MG63 (cell line): Measurements from ENCODE around the gene ARFIP2. TPM values are rescaled to one million over a fixed set of nuclear protein-coding genes. Genes with fewer than 3 reads are reported as not detected.
A peak's percentile ranks its signal among the peaks of the same experiment; 100 is the strongest.

Experiments
- DNase-seq: peaks from one replicate; pipeline ENCODE4 v3.0.0-alpha.2; 2020
- H3K27me3 ChIP-seq: fragments of 250-450 bp; sonication (Bioruptor Pico); 2 replicates; pipeline ENCODE4 v1.5.1; 2020; ENCODE audit warnings: mild to moderate bottlenecking, moderate library complexity
- H3K36me3 ChIP-seq: fragments of 250-450 bp; sonication (Bioruptor Pico); 2 replicates; pipeline ENCODE4 v1.5.1; 2020; ENCODE audit warnings: mild to moderate bottlenecking, moderate library complexity
- H3K4me3 ChIP-seq: fragments of 250-450 bp; sonication (Bioruptor Pico); 2 replicates; pipeline ENCODE4 v1.5.1; 2020; ENCODE audit warnings: mild to moderate bottlenecking, moderate library complexity
- H3K9me3 ChIP-seq: fragments of 250-450 bp; sonication (Bioruptor Pico); 2 replicates; pipeline ENCODE4 v1.5.1; 2020; ENCODE audit warnings: mild to moderate bottlenecking, moderate library complexity
- total RNA-seq: library from RNA; depleted of rRNA; stranded (reverse); fragments of >200 nt; shearing (Covaris generic); gene quantifications from 2 replicates; pipeline ENCODE4 v1.2.3, GENCODE V29; 2014; ENCODE audit warnings: low replicate concordance

ARFIP2 gene
- total RNA-seq, 1 experiment from 2014 or later = 53.9 TPM

DNA sequence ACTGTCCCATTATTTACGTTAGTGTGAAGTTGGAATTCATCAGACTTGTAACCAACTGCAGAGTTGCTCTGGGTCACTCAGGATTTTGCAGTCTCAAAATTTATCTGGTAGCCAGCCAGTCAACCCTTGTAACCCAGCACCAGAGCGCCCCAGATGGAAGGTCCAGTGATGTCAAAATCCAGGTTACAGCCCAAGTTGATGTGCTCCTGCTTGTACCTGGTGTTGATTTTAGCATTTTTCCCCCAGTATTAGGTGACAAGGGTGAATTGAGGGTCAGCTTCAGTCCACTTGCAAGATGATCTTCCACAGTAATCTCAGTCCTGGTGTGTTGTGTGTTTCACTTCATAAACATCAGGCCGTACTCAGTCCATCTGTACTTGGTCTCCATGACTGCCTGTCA, 7.7 kb upstream of the ARFIP2 start:
- Histone ChIP-seq H3K27me3 (no peaks in the 10 kb centered on the region), H3K36me3 (peaks cover 61% of the 10 kb centered on the region), H3K9me3 (no peaks in the 10 kb centered on the region), H3K4me3 (no peak overlapping the region)
- no peak for DNase-seq

DNA sequence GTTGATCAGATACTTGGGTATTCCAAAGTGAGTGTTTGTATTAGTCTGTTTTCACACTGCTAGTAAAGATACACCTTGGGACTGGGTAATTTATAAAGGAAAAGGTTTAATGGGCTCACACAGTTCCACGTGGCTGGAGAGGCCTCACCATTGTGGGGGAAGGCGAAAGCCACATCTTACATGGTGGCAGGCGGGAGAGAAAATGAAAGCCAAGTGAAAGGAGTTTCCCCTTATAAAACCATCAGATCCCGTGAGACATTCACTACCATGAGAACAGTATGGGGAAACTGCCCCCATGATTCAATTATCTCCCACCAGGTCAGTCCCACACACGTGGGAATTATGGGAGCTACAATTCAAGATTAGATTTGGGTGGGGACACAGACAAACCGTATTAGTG, 7.2 kb upstream of the ARFIP2 start:
- H3K9me3 ChIP-seq = no peaks in the 10 kb centered on the region
- no peaks in the 10 kb centered on the region for H3K27me3 ChIP-seq
- no peak overlapping the region for H3K4me3 ChIP-seq
- H3K36me3 ChIP-seq = peaks cover 62% of the 10 kb centered on the region
- DNase-seq = no peak

DNA sequence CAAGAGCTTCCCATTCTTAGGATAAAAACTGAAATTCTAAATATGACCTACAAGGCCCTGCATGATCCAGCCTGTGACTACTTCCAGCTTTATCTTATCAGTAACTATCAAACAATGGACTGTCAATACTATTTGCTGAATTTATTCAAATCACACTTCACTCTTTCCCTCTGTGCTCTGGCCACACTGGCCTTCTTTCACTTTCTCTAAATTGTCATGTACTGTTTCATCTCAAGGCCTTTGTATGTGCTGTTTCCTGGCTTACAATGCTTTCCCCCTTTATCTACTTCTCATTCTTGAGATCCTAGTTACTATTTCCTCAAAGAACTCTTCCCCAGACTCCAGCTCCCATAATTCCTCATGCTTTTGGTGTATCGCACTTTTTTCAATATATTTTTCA, 5.8 kb upstream of the ARFIP2 start:
- DNase-seq = no peak
- no peaks in the 10 kb centered on the region for H3K27me3 ChIP-seq

DNA sequence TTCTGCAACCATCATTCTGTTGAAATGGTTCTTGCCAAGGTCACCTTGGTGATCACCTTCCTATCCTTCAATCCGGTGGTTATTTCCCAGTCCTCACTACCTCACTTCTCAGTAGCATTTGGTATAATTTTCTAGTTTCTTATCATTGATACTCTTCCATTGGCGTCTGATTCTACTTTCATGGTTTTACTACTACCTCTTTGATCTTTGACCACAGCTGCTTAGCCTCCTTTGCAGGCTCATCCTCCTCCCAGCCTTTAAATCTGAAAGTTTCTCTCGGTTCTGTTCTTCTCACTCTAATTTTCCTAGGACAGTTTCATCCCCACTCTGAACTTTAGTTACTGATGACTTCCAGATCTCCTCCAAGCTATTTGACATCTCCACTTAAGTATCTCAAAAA, 5.1 kb upstream of the ARFIP2 start:
- Histone ChIP-seq H3K36me3 (peaks cover 56% of the 10 kb centered on the region), H3K27me3 (no peaks in the 10 kb centered on the region), H3K9me3 (no peaks in the 10 kb centered on the region), H3K4me3 (no peak overlapping the region)
- DNase-seq = no peak

More for the DNA sequence above, 5.8 kb upstream of the ARFIP2 start:
- Histone ChIP-seq H3K9me3 (no peaks in the 10 kb centered on the region), H3K36me3 (peaks cover 63% of the 10 kb centered on the region), H3K4me3 (no peak overlapping the region)

DNA sequence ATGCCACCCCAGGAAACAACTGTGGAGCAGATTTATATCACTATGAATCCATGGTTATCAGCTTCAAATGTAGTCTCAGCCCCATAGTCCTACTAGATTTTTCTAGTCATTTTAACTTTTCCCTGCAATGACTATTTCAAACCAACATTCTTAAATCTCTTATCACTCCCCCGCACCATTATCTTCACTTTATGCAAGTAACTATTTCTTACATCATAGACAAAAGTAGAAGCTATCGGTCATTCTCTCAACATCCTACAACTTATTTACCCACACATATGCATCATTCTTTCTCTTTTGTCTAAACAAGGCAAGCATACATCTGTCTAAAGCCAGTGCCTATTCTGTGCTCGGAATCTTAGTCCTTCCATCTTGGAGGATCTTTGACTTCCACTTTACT, 4.5 kb upstream of the ARFIP2 start:
- Histone ChIP-seq H3K36me3 (peaks cover 58% of the 10 kb centered on the region), H3K9me3 (no peaks in the 10 kb centered on the region), H3K27me3 (no peaks in the 10 kb centered on the region), H3K4me3 (no peak overlapping the region)
- no peak for DNase-seq

DNA sequence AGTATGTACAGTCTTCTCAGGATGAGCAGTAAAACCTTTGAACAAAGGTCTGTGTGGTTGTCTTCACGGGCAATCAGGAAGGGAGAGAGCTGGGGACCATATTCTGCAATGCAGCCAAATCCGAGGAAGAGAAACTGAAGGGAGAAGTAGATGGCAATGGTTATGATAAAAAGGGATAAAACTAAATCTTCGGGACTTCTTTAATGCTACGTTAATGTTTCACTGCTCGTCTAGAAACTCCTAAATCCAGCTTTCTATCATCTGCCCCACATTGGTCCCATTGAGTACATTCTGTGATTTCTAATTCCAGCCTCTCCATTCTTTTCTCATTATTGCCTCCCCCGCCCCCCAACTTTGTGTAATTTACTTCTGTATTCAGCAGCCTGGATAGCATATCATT, 1.9 kb upstream of the ARFIP2 start:
- Histone ChIP-seq H3K4me3 (no peak overlapping the region), H3K27me3 (no peaks in the 10 kb centered on the region), H3K36me3 (peaks cover 76% of the 10 kb centered on the region), H3K9me3 (no peaks in the 10 kb centered on the region)
- DNase-seq = no peak

DNA sequence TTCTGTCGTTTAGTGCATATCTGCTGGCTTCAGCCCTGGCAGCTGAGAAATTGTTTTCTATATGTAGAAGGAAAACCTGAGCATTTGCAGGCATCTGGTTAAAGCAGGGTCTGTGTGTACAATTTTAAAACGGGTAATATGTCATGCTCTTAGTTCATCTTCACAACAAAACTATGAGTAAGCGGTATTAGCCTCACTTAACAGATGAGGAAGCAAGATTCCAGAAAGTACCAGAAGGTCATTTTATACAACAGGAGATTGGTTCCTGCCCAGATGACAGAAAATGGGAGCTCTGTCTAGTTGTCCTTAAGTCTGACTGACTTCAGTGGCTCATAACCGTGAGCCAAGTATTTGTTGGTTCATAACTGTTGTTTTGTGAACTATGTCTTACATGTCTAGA, 1.3 kb upstream of the ARFIP2 start:
- Histone ChIP-seq H3K36me3 (peaks cover 80% of the 10 kb centered on the region), H3K4me3 (peak overlapping the region; percentile 86), H3K27me3 (no peaks in the 10 kb centered on the region), H3K9me3 (no peaks in the 10 kb centered on the region)
- no peak for DNase-seq

DNA sequence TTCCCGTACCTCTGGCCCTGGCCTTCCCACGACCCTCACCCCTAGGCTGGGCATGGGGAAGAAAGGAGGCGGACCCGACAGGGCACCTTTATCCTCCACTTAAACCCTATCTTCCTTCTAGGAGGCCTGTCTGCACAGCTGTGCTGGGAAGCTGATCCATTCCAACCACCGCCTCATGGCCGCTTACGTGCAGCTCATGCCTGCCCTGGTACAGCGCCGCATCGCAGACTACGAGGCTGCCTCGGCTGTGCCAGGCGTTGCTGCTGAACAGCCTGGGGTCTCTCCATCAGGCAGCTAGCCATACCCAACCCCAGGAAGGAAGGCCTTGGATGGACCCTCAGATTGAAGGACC, 769 bp upstream of the ARFIP2 start:
- H3K27me3 ChIP-seq = no peaks in the 10 kb centered on the region
- DNase-seq = no peak
- H3K4me3 ChIP-seq = peak overlapping the region; percentile 86
- peaks cover 80% of the 10 kb centered on the region for H3K36me3 ChIP-seq
- H3K9me3 ChIP-seq = no peaks in the 10 kb centered on the region

DNA sequence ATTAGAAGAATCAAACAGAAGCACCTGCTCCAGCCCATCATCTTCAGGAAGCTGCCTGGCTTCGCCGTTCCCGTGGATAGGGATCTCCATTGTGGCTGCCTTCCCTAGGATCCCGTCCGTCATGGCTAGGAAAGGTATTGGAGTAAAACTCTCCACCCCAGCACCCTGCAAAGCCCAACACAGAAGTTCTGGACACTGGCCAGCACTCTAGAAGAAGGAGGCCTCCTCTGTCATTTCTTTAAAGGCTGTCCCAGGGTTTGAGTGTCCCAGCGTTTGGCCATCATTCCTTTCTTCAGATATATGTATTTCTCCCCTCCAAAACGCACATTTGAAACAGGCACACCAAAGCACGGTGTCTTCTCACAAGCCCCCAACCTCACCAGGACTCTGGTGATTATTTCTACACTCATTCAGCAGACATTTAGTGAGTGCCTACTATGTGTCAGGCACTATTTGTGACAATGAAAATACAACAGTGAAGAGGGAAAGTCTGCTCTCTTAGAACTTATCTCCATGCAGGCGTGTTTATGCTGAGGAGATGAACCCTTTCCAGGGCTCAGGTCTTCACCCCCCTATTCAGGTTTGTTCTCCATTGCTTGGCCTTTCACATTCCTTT, 724 bp downstream of the ARFIP2 start:
- Histone ChIP-seq H3K4me3 (peak overlapping the region; percentile 86), H3K27me3 (no peaks in the 10 kb centered on the region), H3K36me3 (peaks cover 67% of the 10 kb centered on the region), H3K9me3 (no peaks in the 10 kb centered on the region)
- no peak for DNase-seq

DNA sequence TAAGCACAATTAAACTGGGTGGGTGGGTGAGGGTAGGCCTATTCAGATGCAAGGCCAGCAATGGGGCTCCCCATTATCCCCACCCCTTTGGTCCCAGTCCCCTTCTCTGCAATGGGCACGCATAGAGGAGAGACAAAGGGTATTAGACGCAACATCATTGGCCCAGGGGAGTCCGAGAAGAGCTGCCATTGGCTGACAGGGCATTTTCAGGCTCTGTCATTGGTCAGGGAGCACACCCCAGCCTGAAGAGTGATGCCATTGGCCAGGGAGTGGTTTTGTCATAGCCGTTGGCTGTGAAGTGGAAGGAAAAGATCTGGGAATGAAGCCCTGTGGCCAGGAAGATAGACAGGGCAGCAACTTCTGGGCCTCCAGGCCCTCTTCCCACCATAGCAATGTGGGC, 4.6 kb downstream of the ARFIP2 start:
- no peak for DNase-seq
- peaks cover 36% of the 10 kb centered on the region for H3K36me3 ChIP-seq
- H3K27me3 ChIP-seq = no peaks in the 10 kb centered on the region

DNA sequence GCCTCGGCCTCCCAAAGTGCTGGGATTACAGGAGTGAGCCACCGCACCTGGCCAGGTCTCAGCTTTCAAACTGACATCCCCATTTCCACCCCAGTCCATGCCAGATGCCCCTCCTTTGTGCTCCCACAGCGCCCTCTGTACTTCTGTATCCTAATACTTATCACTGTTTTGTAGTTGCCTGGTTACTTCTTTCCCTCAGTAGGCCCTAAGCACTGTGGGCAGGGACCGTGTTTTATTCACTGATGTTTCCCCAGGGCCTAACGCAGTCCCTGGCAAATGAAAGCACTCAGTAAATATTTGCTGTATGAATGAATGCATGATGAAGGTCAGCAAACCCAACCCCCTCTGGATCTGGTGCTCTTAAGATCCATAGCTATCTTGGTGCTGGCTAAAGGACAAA, 5.2 kb downstream of the ARFIP2 start:
- DNase-seq = no peak
- Histone ChIP-seq H3K4me3 (no peak overlapping the region), H3K36me3 (peaks cover 36% of the 10 kb centered on the region), H3K27me3 (no peaks in the 10 kb centered on the region), H3K9me3 (no peaks in the 10 kb centered on the region)

More for the DNA sequence above, 4.6 kb downstream of the ARFIP2 start:
- no peaks in the 10 kb centered on the region for H3K9me3 ChIP-seq
- no peak overlapping the region for H3K4me3 ChIP-seq

DNA sequence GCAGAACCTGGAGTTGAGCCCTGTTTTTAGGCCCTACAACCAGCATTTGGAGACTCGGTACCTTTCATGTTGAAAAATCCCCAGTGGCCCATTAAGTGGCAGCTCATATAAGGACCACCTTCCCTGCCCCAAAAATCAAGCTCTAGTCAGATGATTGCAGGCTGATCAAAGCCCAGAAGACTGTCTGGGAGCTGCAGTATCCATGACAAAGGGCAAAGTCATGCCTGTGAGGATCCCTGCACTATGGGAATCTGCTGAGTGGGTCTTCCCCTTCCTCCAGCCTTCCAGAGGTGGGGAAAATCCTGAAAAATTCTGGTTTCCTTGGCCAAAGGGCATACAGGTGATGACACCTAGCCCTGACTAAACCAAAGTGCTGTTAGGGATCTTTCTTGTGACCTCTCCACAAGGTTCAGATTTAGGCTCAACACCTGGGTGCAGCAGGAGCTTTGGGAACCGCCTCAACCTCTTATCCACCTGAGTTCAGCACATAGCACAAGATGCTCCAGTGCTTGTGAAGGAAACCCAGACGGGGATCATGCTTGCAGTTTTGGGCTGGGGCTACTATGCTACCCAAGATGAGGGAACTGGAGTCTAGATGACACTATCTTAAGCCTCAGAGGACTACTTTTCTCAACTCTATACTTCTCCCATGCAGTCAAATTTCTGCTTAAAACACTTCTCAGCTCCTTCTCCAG, 6.2 kb downstream of the ARFIP2 start:
- DNase-seq = no peak
- H3K4me3 ChIP-seq = peak overlapping the region; percentile 65
- H3K27me3 ChIP-seq = no peaks in the 10 kb centered on the region
- peaks cover 30% of the 10 kb centered on the region for H3K36me3 ChIP-seq
- no peaks in the 10 kb centered on the region for H3K9me3 ChIP-seq

DNA sequence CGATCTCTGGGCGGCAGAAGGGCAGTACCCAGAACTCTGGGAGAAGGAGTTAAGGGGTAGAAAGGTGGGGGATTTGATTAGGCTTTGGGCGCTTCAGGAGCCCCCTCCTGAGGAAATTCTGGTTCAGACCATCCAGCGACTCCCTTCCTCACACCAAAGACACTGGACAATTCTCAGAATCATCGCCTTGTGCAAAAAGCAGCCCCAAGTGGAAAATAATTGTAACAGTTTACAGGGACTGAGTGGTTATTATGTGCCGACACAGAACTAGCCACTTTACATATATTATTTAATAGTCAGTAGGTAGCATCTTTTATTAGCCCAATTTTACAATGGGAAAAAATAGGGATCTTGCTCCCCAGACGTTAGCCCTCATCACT, 6.7 kb downstream of the ARFIP2 start:
- peaks cover 25% of the 10 kb centered on the region for H3K36me3 ChIP-seq
- H3K27me3 ChIP-seq = no peaks in the 10 kb centered on the region
- H3K9me3 ChIP-seq = no peaks in the 10 kb centered on the region
- no peak for DNase-seq
- H3K4me3 ChIP-seq = peak overlapping the region; percentile 65

DNA sequence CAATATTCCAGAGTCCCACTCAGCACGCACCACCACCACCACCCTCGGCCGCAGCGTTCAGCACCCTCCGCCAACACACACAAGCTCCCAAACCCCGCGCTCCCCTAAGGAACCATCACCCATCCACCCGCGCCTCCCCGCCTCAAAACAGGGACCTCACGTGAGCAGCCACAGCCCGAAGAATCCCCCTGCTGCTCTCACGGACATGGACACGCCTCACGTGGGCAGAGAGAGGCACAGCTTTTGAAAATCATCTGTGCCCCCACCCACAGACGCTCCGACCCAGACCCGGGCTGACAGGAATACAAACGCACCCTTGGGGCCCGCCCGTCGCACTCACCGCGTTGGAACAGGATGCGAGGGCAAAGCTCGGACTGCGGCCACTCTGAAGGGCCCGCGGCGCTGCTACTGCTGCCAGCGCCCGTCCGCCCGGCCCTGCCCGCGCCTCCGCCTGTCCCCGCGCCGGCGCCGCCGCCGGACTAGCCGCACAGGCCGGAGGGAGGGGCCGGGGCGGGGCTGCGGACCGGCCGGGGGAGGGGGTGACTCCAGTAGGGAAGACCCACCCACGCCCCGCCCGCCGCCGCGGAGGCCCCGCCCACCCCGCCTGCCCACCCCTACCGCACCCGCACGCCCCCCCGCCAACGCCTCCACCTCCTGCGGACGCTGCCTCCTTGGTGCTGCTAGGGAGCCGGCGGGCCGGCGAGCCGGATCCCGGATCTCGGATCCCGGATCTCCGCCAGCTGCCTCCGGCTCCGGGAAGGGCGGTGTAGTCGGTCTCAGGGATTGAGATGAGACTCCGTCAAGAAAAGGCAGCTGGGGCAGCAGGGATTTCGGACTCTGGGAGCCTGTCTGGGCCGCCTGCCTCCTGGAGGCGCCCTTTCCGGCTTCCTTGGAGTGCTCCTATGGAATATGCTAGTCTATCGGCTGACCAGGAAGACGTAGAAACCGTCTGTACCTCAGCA, 7.4 kb downstream of the ARFIP2 start, which contains the start of gene TRIM3:
TSS of gene TRIM3 (minus strand) at position 491 of the 962 bp plus-strand sequence. CDS start 8,246 bp downstream, outside the sequence.
- Histone ChIP-seq H3K36me3 (peaks cover 18% of the 10 kb centered on the region), H3K4me3 (peak within 1 kb of the TSS; percentile 81), H3K9me3 (no peaks in the 10 kb centered on the region), H3K27me3 (no peaks in the 10 kb centered on the region)
- peak; percentile 92 for DNase-seq

DNA sequence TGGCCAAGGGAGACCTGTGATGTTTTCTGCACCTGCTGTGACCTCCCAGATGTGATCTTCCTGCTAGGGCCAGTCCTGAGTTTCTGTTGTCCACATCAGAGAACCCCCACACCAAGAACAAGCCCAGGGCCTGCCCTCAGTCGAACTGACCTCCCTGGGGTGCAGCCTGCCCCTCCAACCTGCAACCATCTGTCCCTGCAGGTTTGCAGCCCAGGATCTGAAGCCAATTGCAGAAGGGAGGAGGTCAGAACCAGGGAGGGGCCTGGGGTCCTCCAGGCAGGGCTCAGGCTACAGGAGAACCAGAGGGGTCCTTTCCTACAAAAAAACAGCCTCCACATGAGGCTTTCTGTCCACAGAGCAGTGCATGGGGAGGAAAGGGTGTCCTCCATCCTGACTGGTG, 8.2 kb downstream of the ARFIP2 start:
- peaks cover 10% of the 10 kb centered on the region for H3K36me3 ChIP-seq
- peak overlapping the region; percentile 81 for H3K4me3 ChIP-seq
- DNase-seq = no peak
- no peaks in the 10 kb centered on the region for H3K9me3 ChIP-seq
- no peaks in the 10 kb centered on the region for H3K27me3 ChIP-seq

DNA sequence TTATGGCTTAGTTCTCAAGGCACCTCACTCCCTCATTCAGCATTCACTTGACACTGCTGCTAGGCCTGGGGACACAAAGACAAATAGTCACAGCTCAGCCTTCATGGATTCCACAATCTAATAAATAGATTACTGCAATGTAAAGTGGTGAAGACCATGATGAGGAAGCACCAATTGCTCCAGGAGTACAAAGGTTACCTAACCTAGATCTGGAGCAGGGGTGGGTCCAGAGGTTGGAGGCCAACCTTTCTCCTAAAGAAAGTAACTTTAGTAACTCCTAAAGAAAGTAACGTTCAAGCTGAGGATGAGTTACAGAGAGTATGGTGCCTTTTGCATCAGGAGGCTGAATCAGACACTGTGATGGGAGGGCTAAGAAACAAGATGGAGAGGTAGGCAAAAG, 11.5 kb downstream of the ARFIP2 start:
- no peak overlapping the region for H3K4me3 ChIP-seq
- H3K36me3 ChIP-seq = no peaks in the 10 kb centered on the region; the same call in 1 of the 2 replicates
- no peak for DNase-seq
- H3K27me3 ChIP-seq = no peaks in the 10 kb centered on the region
- no peaks in the 10 kb centered on the region for H3K9me3 ChIP-seq
